Smooth muscle cell (in vitro differentiated cells): Measurements from ENCODE around the gene PPIA. TPM values are rescaled to one million over a fixed set of nuclear protein-coding genes. Genes with fewer than 3 reads are reported as not detected.

Experiments
- DNase-seq: peaks from one replicate; lab custom pipeline; 2025; ENCODE audit not compliant: unreplicated experiment; lab: John Stamatoyannopoulos, UW
- H2AFZ ChIP-seq: fragments of 200-600 bp; sonication (generic); 2 replicates; pipeline ENCODE4 v1.6.0; 2016; ENCODE audit warnings: antibody characterized with exemption, low read depth, mild to moderate bottlenecking
- H3F3A ChIP-seq: fragments of 200-600 bp; sonication (generic); 2 replicates; pipeline ENCODE4 v1.6.0; 2017; ENCODE audit warnings: antibody characterized with exemption, low read depth
- H3K27ac ChIP-seq: fragments of 200-600 bp; sonication (generic); 2 replicates; pipeline ENCODE4 v1.5.1; 2016; ENCODE audit warnings: low read depth, mild to moderate bottlenecking
- H3K27me3 ChIP-seq: fragments of 200-600 bp; sonication (generic); 2 replicates; pipeline ENCODE4 v1.6.1; 2016; ENCODE audit warnings: low read depth, mild to moderate bottlenecking
- H3K36me3 ChIP-seq: fragments of 200-600 bp; sonication (generic); 2 replicates; pipeline ENCODE4 v1.5.1; 2016; ENCODE audit warnings: low read depth
- H3K4me1 ChIP-seq: fragments of 200-600 bp; sonication (generic); 2 replicates; pipeline ENCODE4 v1.5.1; 2016; ENCODE audit warnings: low read depth
- H3K4me2 ChIP-seq: fragments of 200-600 bp; sonication (generic); 2 replicates; pipeline ENCODE4 v1.6.0; 2016; ENCODE audit warnings: mild to moderate bottlenecking
- H3K4me3 ChIP-seq: fragments of 200-600 bp; sonication (generic); 2 replicates; pipeline ENCODE4 v1.5.1; 2016; ENCODE audit warnings: mild to moderate bottlenecking
- H3K79me2 ChIP-seq: fragments of 200-600 bp; sonication (generic); 2 replicates; pipeline ENCODE4 v1.6.0; 2016; ENCODE audit warnings: low read depth, mild to moderate bottlenecking
- H3K9ac ChIP-seq: fragments of 200-600 bp; sonication (generic); 2 replicates; pipeline ENCODE4 v1.6.0; 2016; ENCODE audit warnings: low read depth
- H3K9me3 ChIP-seq: fragments of 200-600 bp; sonication (generic); replicated peaks from 2 replicates; pipeline ENCODE4 v1.5.1; 2016; ENCODE audit warnings: low read depth
- H4K20me1 ChIP-seq: fragments of 200-600 bp; sonication (generic); 2 replicates; pipeline ENCODE4 v1.6.0; 2016; ENCODE audit warnings: low read depth
- WGBS: methylation state at CpG from one replicate; pipeline ENCODE4 v1.1.7; 2016; ENCODE audit warnings: low lambda C conversion rate; 5-methylcytosine and 5-hydroxymethylcytosine counted together
- polyA plus RNA-seq: library from polyadenylated mRNA; unstranded; fragments of >200 nt; fragmentation: Nextera tagmentation; extraction: Ambion mirVana; gene quantifications from 2 replicates; pipeline ENCODE4 v1.2.1, GENCODE V29; 2016
- total RNA-seq: library from RNA; depleted of rRNA; stranded (reverse); fragments of >200 nt; gene quantifications from 2 replicates; pipeline ENCODE4 v1.2.3, GENCODE V29; 2014
- TF ChIP-seq, protein P1 (sequence below): fragments of 200-600 bp; sonication (generic); IDR thresholded peaks from 2 replicates; pipeline ENCODE4 v1.5.1; 2017; ENCODE audit warnings: borderline replicate concordance, mild to moderate bottlenecking, antibody characterized with exemption; ENCODE audit not compliant: insufficient read depth, poor library complexity, severe bottlenecking

Gene PPIA
- total and polyA plus RNA-seq, 2 experiments from 2014 or later: 2,990 to 3,434 TPM

- WGBS: 97% methylated on average over 6 of the region's 6 CpGs
- no peaks in the 10 kb centered on the region for H4K20me1 ChIP-seq
- TF ChIP-seq, protein P1, sequence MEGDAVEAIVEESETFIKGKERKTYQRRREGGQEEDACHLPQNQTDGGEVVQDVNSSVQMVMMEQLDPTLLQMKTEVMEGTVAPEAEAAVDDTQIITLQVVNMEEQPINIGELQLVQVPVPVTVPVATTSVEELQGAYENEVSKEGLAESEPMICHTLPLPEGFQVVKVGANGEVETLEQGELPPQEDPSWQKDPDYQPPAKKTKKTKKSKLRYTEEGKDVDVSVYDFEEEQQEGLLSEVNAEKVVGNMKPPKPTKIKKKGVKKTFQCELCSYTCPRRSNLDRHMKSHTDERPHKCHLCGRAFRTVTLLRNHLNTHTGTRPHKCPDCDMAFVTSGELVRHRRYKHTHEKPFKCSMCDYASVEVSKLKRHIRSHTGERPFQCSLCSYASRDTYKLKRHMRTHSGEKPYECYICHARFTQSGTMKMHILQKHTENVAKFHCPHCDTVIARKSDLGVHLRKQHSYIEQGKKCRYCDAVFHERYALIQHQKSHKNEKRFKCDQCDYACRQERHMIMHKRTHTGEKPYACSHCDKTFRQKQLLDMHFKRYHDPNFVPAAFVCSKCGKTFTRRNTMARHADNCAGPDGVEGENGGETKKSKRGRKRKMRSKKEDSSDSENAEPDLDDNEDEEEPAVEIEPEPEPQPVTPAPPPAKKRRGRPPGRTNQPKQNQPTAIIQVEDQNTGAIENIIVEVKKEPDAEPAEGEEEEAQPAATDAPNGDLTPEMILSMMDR: no peak
Observed at GRCh38 chr7:44764081-44764480, 32.4 kb upstream of the PPIA start.

DNA sequence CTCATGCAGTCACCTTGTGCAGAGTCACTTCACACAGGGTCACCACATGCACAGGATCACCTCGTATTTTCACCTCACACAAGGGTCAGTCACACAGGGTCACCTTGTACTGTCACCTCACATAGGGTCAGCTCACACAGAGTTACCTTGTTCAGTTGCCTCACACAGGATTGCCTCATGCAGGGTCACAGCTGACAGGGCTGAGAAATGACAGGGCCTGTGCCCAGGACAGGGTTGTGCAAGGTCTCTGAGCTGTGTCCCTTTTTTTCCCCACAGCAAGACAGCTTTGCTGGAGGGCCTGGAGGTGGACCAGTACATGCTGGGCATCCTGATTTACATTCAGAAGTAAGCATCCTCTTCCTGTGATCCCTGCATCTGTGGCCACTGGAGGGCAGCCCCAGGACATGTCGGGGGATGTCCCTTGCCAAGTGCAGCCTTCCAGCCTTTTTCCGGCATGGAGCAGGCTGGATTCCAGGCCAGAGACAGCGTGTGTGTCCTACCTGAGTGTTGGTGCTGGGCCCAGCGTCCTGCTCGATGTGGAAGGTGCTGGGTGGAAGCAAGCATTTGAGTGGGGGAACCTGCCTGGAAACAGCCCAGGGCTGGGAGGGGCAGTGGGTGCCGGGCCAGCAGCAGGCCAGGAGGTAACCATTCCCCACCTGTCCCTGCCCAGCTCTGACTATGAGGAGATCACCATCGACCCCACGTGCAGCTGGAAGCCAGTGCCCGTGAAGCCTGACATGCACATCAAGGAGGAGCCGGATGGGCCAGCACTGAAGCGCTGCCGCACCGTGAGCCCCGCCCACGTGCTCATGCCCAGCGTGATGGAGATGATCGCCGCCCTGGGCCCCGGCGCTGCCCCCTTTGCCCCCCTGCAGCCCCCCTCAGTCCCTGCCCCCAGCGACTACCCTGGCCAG lies 31.6 kb upstream of the PPIA start:
- TF ChIP-seq, protein P1: no peak
- no peak overlapping the region for H3K4me3 ChIP-seq
- DNase-seq: no peak
- H3K4me2 ChIP-seq: no peak overlapping the region
- H3K79me2 ChIP-seq: no peaks in the 10 kb centered on the region
- H3K27ac ChIP-seq: no peak overlapping the region
- 98% methylated on average over 21 of the region's 22 CpGs for WGBS
- no peaks in the 10 kb centered on the region for H3F3A ChIP-seq
- no peaks in the 10 kb centered on the region for H3K27me3 ChIP-seq
- H3K9ac ChIP-seq: no peak overlapping the region
- no peaks in the 10 kb centered on the region for H4K20me1 ChIP-seq
- H2AFZ ChIP-seq: no peak overlapping the region
- H3K36me3 ChIP-seq: no peaks in the 10 kb centered on the region
- H3K9me3 ChIP-seq: no peaks in the 10 kb centered on the region
- no peaks in the 10 kb centered on the region for H3K4me1 ChIP-seq

More at GRCh38 chr7:44764081-44764480, 32.4 kb upstream of the PPIA start:
- Histone ChIP-seq H3K4me2 (no peak overlapping the region), H3K27ac (no peak overlapping the region), H3K9ac (no peak overlapping the region), H3K4me3 (no peak overlapping the region), H3K79me2 (no peaks in the 10 kb centered on the region), H2AFZ (no peak overlapping the region), H3K36me3 (no peaks in the 10 kb centered on the region), H3K9me3 (no peaks in the 10 kb centered on the region), H3K27me3 (no peaks in the 10 kb centered on the region), H3F3A (no peaks in the 10 kb centered on the region), H3K4me1 (no peaks in the 10 kb centered on the region)
- DNase-seq: no peak

GRCh38 chr7:44765579-44766415 lies 30.7 kb upstream of the PPIA start:
- Histone ChIP-seq H4K20me1 (no peaks in the 10 kb centered on the region), H3K36me3 (no peaks in the 10 kb centered on the region), H3K27me3 (no peaks in the 10 kb centered on the region), H3K9ac (no peak overlapping the region), H3K4me1 (no peaks in the 10 kb centered on the region), H3K4me2 (no peak overlapping the region), H3F3A (peaks cover 8% of the 10 kb centered on the region), H3K27ac (no peak overlapping the region), H3K9me3 (no peaks in the 10 kb centered on the region), H3K79me2 (no peaks in the 10 kb centered on the region), H3K4me3 (no peak overlapping the region), H2AFZ (no peak overlapping the region)
- 96% methylated on average over 16 of the region's 17 CpGs for WGBS
- TF ChIP-seq, protein P1: no peak
- no peak for DNase-seq
